ENCODE results near the gene RPS6KA2. TPM values are rescaled to one million over a fixed set of nuclear protein-coding genes. Genes with fewer than 3 reads are reported as not detected.

The RPS6KA2 gene
- total RNA-seq, 1 donor from 2014 or later = 168 TPM

- no peak for DNase-seq (ENCODE audit: low read depth in 2 of 2)
Measured at GRCh38 chr6:166470863-166471410, 156.1 kb downstream of the RPS6KA2 start.

- no peak for DNase-seq (ENCODE audit: low read depth in 2 of 2)
Measured at GRCh38 chr6:166470029-166470862, 156.8 kb downstream of the RPS6KA2 start.

- no peak for DNase-seq (ENCODE audit: low read depth in 2 of 2)
Measured at GRCh38 chr6:166469426-166469961, 157.6 kb downstream of the RPS6KA2 start.

- no peak for DNase-seq (ENCODE audit: low read depth in 2 of 2)
Measured at GRCh38 chr6:166467436-166468000, 159.5 kb downstream of the RPS6KA2 start.

- DNase-seq (ENCODE audit: low read depth in 2 of 2) = peak in 1 of 2 donors; percentile 84
Measured at GRCh38 chr6:166466178-166467122, 160.6 kb downstream of the RPS6KA2 start.

GRCh38 chr6:166465671-166466087, 161.4 kb downstream of the RPS6KA2 start:
- peak in 1 of 2 donors; percentile 48 for DNase-seq (ENCODE audit: low read depth in 2 of 2)

GRCh38 chr6:166465003-166465399, 162.1 kb downstream of the RPS6KA2 start:
- no peak for DNase-seq (ENCODE audit: low read depth in 2 of 2)

- DNase-seq (ENCODE audit: low read depth in 2 of 2) = no peak
Measured at GRCh38 chr6:166464068-166465002, 162.7 kb downstream of the RPS6KA2 start.

GRCh38 chr6:166463359-166464067, 163.5 kb downstream of the RPS6KA2 start:
- DNase-seq (ENCODE audit: low read depth in 2 of 2) = no peak

- no peak for DNase-seq (ENCODE audit: low read depth in 2 of 2)
Measured at GRCh38 chr6:166462461-166463135, 164.5 kb downstream of the RPS6KA2 start.

- no peak for DNase-seq (ENCODE audit: low read depth in 2 of 2)
Measured at GRCh38 chr6:166461821-166462460, 165.1 kb downstream of the RPS6KA2 start.

- peak; percentile 18 to 33 for DNase-seq (ENCODE audit: low read depth in 2 of 2)
Measured at GRCh38 chr6:166460473-166461437, 166.3 kb downstream of the RPS6KA2 start.

- DNase-seq (ENCODE audit: low read depth in 2 of 2) = no peak
Measured at GRCh38 chr6:166459906-166460305, 167.1 kb downstream of the RPS6KA2 start.

- DNase-seq (ENCODE audit: low read depth in 2 of 2) = no peak
Measured at GRCh38 chr6:166459272-166459671, 167.8 kb downstream of the RPS6KA2 start.

- DNase-seq (ENCODE audit: low read depth in 2 of 2) = peak; percentile 73 to 74
Measured at GRCh38 chr6:166456395-166457156, 170.5 kb downstream of the RPS6KA2 start.

- no peak for DNase-seq (ENCODE audit: low read depth in 2 of 2)
Measured at GRCh38 chr6:166454692-166455515, 172.1 kb downstream of the RPS6KA2 start.
